GM23338 (cell line): ENCODE results near the gene UNC5C.

Experiments used
- CREB1 ChIP-seq: fragments of 250-450 bp; sonication (Bioruptor Pico); IDR thresholded peaks from 2 replicates; pipeline ENCODE4 v1.5.0; 2020; ENCODE audit warnings: low read depth, mild to moderate bottlenecking, moderate library complexity
- CTCF ChIP-seq, 2 experiments: fragments of 200-600 bp in 1 of 2; sonication (generic) in 1 of 2; conservative IDR thresholded peaks; 2 replicates each; pipeline versions ENCODE4 v1.5.1 to v1.6.1; 2016 to 2017; ENCODE audit warnings: antibody characterized with exemption in 2 of 2, low read depth in 2 of 2, mild to moderate bottlenecking in 2 of 2, moderate library complexity in 1 of 2
- ETS1 ChIP-seq: IDR thresholded peaks from 2 replicates; pipeline ENCODE4 v1.6.1; 2016; ENCODE audit warnings: antibody characterized with exemption
- EZH2 ChIP-seq: fragments of 200-600 bp; sonication (generic); IDR thresholded peaks from one replicate; pipeline ENCODE4 v1.8.0; 2017; ENCODE audit warnings: antibody characterized with exemption, mild to moderate bottlenecking, low read depth; ENCODE audit not compliant: unreplicated experiment
- EZH2phosphoT487 ChIP-seq: fragments of 200-600 bp; sonication (generic); IDR thresholded peaks from one replicate; pipeline ENCODE4 v1.8.1; 2018; ENCODE audit warnings: antibody characterized with exemption; ENCODE audit not compliant: unreplicated experiment
- JUNB ChIP-seq: IDR thresholded peaks from one replicate; pipeline ENCODE4 v1.6.1; 2016; ENCODE audit warnings: antibody characterized with exemption; ENCODE audit not compliant: unreplicated experiment
- NANOG ChIP-seq: IDR thresholded peaks from 2 replicates; pipeline ENCODE4 v1.6.1; 2016; ENCODE audit warnings: antibody characterized with exemption, borderline replicate concordance
- POLR2AphosphoS5 ChIP-seq: IDR thresholded peaks from 2 replicates; pipeline ENCODE4 v1.6.1; 2016; ENCODE audit warnings: antibody characterized with exemption, low read depth
- ZNF114 ChIP-seq: fragments of 250-450 bp; sonication (Bioruptor Pico); IDR thresholded peaks from 2 replicates; pipeline ENCODE4 v1.5.0; 2020; ENCODE audit warnings: mild to moderate bottlenecking, moderate library complexity
- ZNF331 ChIP-seq: fragments of 250-450 bp; sonication (Bioruptor Pico); IDR thresholded peaks from 2 replicates; pipeline ENCODE4 v1.5.0; 2020; ENCODE audit warnings: low read depth, mild to moderate bottlenecking, moderate library complexity
- TF ChIP-seq, protein P1 (sequence below): IDR thresholded peaks from one replicate; pipeline ENCODE4 v1.6.1; 2018; ENCODE audit warnings: antibody characterized with exemption; ENCODE audit not compliant: unreplicated experiment

GRCh38 chr4:95209927-95210326, 338.8 kb downstream of the UNC5C start:
- no peak for TF ChIP-seq POLR2AphosphoS5
- TF ChIP-seq, protein P1, sequence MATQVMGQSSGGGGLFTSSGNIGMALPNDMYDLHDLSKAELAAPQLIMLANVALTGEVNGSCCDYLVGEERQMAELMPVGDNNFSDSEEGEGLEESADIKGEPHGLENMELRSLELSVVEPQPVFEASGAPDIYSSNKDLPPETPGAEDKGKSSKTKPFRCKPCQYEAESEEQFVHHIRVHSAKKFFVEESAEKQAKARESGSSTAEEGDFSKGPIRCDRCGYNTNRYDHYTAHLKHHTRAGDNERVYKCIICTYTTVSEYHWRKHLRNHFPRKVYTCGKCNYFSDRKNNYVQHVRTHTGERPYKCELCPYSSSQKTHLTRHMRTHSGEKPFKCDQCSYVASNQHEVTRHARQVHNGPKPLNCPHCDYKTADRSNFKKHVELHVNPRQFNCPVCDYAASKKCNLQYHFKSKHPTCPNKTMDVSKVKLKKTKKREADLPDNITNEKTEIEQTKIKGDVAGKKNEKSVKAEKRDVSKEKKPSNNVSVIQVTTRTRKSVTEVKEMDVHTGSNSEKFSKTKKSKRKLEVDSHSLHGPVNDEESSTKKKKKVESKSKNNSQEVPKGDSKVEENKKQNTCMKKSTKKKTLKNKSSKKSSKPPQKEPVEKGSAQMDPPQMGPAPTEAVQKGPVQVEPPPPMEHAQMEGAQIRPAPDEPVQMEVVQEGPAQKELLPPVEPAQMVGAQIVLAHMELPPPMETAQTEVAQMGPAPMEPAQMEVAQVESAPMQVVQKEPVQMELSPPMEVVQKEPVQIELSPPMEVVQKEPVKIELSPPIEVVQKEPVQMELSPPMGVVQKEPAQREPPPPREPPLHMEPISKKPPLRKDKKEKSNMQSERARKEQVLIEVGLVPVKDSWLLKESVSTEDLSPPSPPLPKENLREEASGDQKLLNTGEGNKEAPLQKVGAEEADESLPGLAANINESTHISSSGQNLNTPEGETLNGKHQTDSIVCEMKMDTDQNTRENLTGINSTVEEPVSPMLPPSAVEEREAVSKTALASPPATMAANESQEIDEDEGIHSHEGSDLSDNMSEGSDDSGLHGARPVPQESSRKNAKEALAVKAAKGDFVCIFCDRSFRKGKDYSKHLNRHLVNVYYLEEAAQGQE = no peak
- TF ChIP-seq EZH2phosphoT487 = no peak
- no peak for TF ChIP-seq CTCF (conservative IDR thresholded peaks at IDR 0.05; ENCODE audit: low read depth in 2 of 2)
- TF ChIP-seq EZH2 = no peak
- TF ChIP-seq CREB1 = no peak
- no peak for TF ChIP-seq ZNF331 (CRISPR knock-in tag)
- no peak for TF ChIP-seq ZNF114
- no peak for TF ChIP-seq ETS1
- no peak for TF ChIP-seq NANOG
- TF ChIP-seq JUNB = no peak
